GM23338 (cell line): ENCODE measurements around the gene CACNB2. TPM values are rescaled to one million over a fixed set of nuclear protein-coding genes. Genes with fewer than 3 reads are reported as not detected.

Source experiments
- ATAC-seq: fragments of 200-7000 bp; cut with Tn5 transposase; 3 replicates; pipeline ENCODE4 v1.9.1; 2020
- DNase-seq: peaks from one replicate; pipeline ENCODE4 v3.0.0-alpha.2; 2015; ENCODE audit warnings: low spot score
- H2AFZ ChIP-seq: fragments of 200-600 bp; sonication (generic); 2 replicates; pipeline ENCODE4 v1.8.0; 2016; ENCODE audit warnings: antibody characterized with exemption, mild to moderate bottlenecking, moderate library complexity
- H3F3A ChIP-seq: fragments of 200-600 bp; sonication (generic); replicated peaks from 2 replicates; pipeline ENCODE4 v1.8.0; 2017; ENCODE audit warnings: antibody characterized with exemption, mixed run types, low read depth
- H3K27ac ChIP-seq: fragments of 200-600 bp; sonication (generic); 2 replicates; pipeline ENCODE4 v1.6.1; 2016; ENCODE audit warnings: low read depth
- H3K27me3 ChIP-seq: fragments of 200-600 bp; sonication (generic); 2 replicates; pipeline ENCODE4 v1.8.0; 2016; ENCODE audit warnings: mild to moderate bottlenecking, mixed run types, moderate library complexity; ENCODE audit not compliant: insufficient read depth
- H3K36me3 ChIP-seq: fragments of 200-600 bp; sonication (generic); 2 replicates; pipeline ENCODE4 v1.8.0; 2016; ENCODE audit warnings: mild to moderate bottlenecking; ENCODE audit not compliant: insufficient read depth
- H3K4me1 ChIP-seq: fragments of 200-600 bp; sonication (generic); 2 replicates; pipeline ENCODE4 v1.8.0; 2016; ENCODE audit warnings: mild to moderate bottlenecking, moderate library complexity; ENCODE audit not compliant: insufficient read depth
- H3K4me2 ChIP-seq: fragments of 200-600 bp; sonication (generic); 2 replicates; pipeline ENCODE4 v1.7.1; 2017; ENCODE audit warnings: mixed run types
- H3K4me3 ChIP-seq: fragments of 200-600 bp; sonication (generic); 2 replicates; pipeline ENCODE4 v1.6.1; 2016; ENCODE audit warnings: mixed run types
- H3K79me2 ChIP-seq: fragments of 200-600 bp; sonication (generic); replicated peaks from 2 replicates; pipeline ENCODE4 v1.8.0; 2017; ENCODE audit warnings: mild to moderate bottlenecking; ENCODE audit not compliant: insufficient read depth
- H3K9me2 ChIP-seq: fragments of 200-600 bp; sonication (generic); 2 replicates; pipeline ENCODE4 v1.8.0; 2017; ENCODE audit not compliant: insufficient read depth
- H4K20me1 ChIP-seq: fragments of 200-600 bp; sonication (generic); replicated peaks from 2 replicates; pipeline ENCODE4 v1.8.0; 2017; ENCODE audit warnings: mild to moderate bottlenecking; ENCODE audit not compliant: insufficient read depth
- H3K27ac Mint-ChIP-seq: 2 replicates; pipeline ENCODE4 v1.8.0; 2020; ENCODE audit warnings: inconsistent platforms, mild to moderate bottlenecking, moderate library complexity, mixed read lengths
- H3K27me3 Mint-ChIP-seq: 3 replicates; pipeline ENCODE4 v1.8.0; 2022; ENCODE audit warnings: low read depth, mild to moderate bottlenecking, moderate library complexity, mixed read lengths, inconsistent platforms; ENCODE audit not compliant: insufficient read depth, poor library complexity
- H3K36me3 Mint-ChIP-seq: 3 replicates; pipeline ENCODE4 v1.8.0; 2021; ENCODE audit warnings: low read depth, mild to moderate bottlenecking, inconsistent platforms, moderate library complexity, mixed read lengths
- H3K4me1 Mint-ChIP-seq: 3 replicates; pipeline ENCODE4 v1.8.0; 2020; ENCODE audit warnings: mild to moderate bottlenecking, inconsistent platforms, mixed read lengths
- H3K4me3 Mint-ChIP-seq: 3 replicates; pipeline ENCODE4 v1.8.0; 2021; ENCODE audit warnings: moderate library complexity, mild to moderate bottlenecking, inconsistent platforms, mixed read lengths
- H3K9me3 Mint-ChIP-seq: 3 replicates; pipeline ENCODE4 v1.8.0; 2020; ENCODE audit warnings: moderate library complexity, mild to moderate bottlenecking, inconsistent platforms, mixed read lengths
- CREB1 ChIP-seq: fragments of 250-450 bp; sonication (Bioruptor Pico); IDR thresholded peaks from 2 replicates; pipeline ENCODE4 v1.5.0; 2020; ENCODE audit warnings: low read depth, mild to moderate bottlenecking, moderate library complexity
- CTCF ChIP-seq, 2 experiments: fragments of 200-600 bp in 1 of 2; sonication (generic) in 1 of 2; conservative IDR thresholded peaks; 2 replicates each; pipeline versions ENCODE4 v1.5.1 to v1.6.1; 2016 to 2017; ENCODE audit warnings: antibody characterized with exemption in 2 of 2, low read depth in 2 of 2, mild to moderate bottlenecking in 2 of 2, moderate library complexity in 1 of 2
- ETS1 ChIP-seq: IDR thresholded peaks from 2 replicates; pipeline ENCODE4 v1.6.1; 2016; ENCODE audit warnings: antibody characterized with exemption
- EZH2 ChIP-seq: fragments of 200-600 bp; sonication (generic); IDR thresholded peaks from one replicate; pipeline ENCODE4 v1.8.0; 2017; ENCODE audit warnings: antibody characterized with exemption, mild to moderate bottlenecking, low read depth; ENCODE audit not compliant: unreplicated experiment
- EZH2phosphoT487 ChIP-seq: fragments of 200-600 bp; sonication (generic); IDR thresholded peaks from one replicate; pipeline ENCODE4 v1.8.1; 2018; ENCODE audit warnings: antibody characterized with exemption; ENCODE audit not compliant: unreplicated experiment
- JUNB ChIP-seq: IDR thresholded peaks from one replicate; pipeline ENCODE4 v1.6.1; 2016; ENCODE audit warnings: antibody characterized with exemption; ENCODE audit not compliant: unreplicated experiment
- NANOG ChIP-seq: IDR thresholded peaks from 2 replicates; pipeline ENCODE4 v1.6.1; 2016; ENCODE audit warnings: antibody characterized with exemption, borderline replicate concordance
- POLR2AphosphoS5 ChIP-seq: IDR thresholded peaks from 2 replicates; pipeline ENCODE4 v1.6.1; 2016; ENCODE audit warnings: antibody characterized with exemption, low read depth
- REST ChIP-seq: IDR thresholded peaks from one replicate; pipeline ENCODE4 v1.6.1; 2018; ENCODE audit warnings: antibody characterized with exemption; ENCODE audit not compliant: unreplicated experiment
- STAT1 ChIP-seq: IDR thresholded peaks from one replicate; pipeline ENCODE4 v1.6.1; 2016; ENCODE audit warnings: antibody characterized with exemption; ENCODE audit not compliant: unreplicated experiment
- ZNF114 ChIP-seq: fragments of 250-450 bp; sonication (Bioruptor Pico); IDR thresholded peaks from 2 replicates; pipeline ENCODE4 v1.5.0; 2020; ENCODE audit warnings: mild to moderate bottlenecking, moderate library complexity
- ZNF331 ChIP-seq: fragments of 250-450 bp; sonication (Bioruptor Pico); IDR thresholded peaks from 2 replicates; pipeline ENCODE4 v1.5.0; 2020; ENCODE audit warnings: low read depth, mild to moderate bottlenecking, moderate library complexity
- ZNF462 ChIP-seq: fragments of 250-450 bp; sonication (Bioruptor Pico); IDR thresholded peaks from 2 replicates; pipeline ENCODE4 v1.5.0; 2020; ENCODE audit warnings: mild to moderate bottlenecking, moderate library complexity
- polyA plus RNA-seq: library from polyadenylated mRNA; unstranded; fragments of >200 nt; fragmentation: Nextera tagmentation; extraction: Ambion mirVana; gene quantifications from 2 replicates; pipeline ENCODE4 v1.2.1, GENCODE V29; 2016
- total RNA-seq: library from RNA; depleted of rRNA; stranded (reverse); fragments of >200 nt; shearing (Covaris generic); gene quantifications from 2 replicates; pipeline ENCODE4 v1.2.3, GENCODE V29; 2014

Gene CACNB2
- total and polyA plus RNA-seq, 2 experiments from 2014 or later: 5.0 to 5.9 TPM

- Histone ChIP-seq H4K20me1 (no peaks in the 10 kb centered on the region), H3K79me2 (no peaks in the 10 kb centered on the region), H3F3A (no peaks in the 10 kb centered on the region), H3K27ac (no peak overlapping the region), H3K4me2 (no peak overlapping the region), H3K36me3 (no peaks in the 10 kb centered on the region), H2AFZ (no peak overlapping the region), H3K27me3 (no peaks in the 10 kb centered on the region), H3K4me1 (0 out of 2 replicates have a peak, but pooled peaks cover 3% of the 10 kb centered on the region), H3K9me2 (no peaks in the 10 kb centered on the region), H3K4me3 (no peak overlapping the region)
- Mint-ChIP-seq H3K4me1 (peaks cover 17% of the 10 kb centered on the region), H3K27me3 (peaks cover 2% of the 10 kb centered on the region), H3K27ac (no peak overlapping the region), H3K36me3 (no peaks in the 10 kb centered on the region), H3K9me3 (no peaks in the 10 kb centered on the region), H3K4me3 (no peak overlapping the region)
- no peak for ATAC-seq
- no peak for DNase-seq
- TF ChIP-seq CREB1 (CRISPR knock-in tag) (no peak), EZH2 (no peak), JUNB (no peak), REST (no peak), ZNF331 (no peak), ETS1 (no peak), ZNF114 (CRISPR knock-in tag) (no peak), EZH2phosphoT487 (no peak), NANOG (no peak), CTCF (conservative IDR thresholded peaks at IDR 0.05; ENCODE audit: low read depth in 2 of 2) (no peak), ZNF462 (CRISPR knock-in tag) (no peak), STAT1 (no peak), POLR2AphosphoS5 (no peak)
These were observed 361.4 kb downstream of the CACNB2 start for GRCh38 chr10:18501629-18502028.
